IMR-90 (cell line): Measurements from ENCODE around the gene MTUS2. TPM values are rescaled to one million over a fixed set of nuclear protein-coding genes. Genes with fewer than 3 reads are reported as not detected.

Experiments
- ATAC-seq: fragments of 200-7000 bp; cut with Tn5 transposase; 2 replicates; pipeline ENCODE4 v1.9.1; 2020; ENCODE audit warnings: low read depth, mild to moderate bottlenecking, moderate library complexity
- BruUV-seq: library from RNA; stranded (reverse); fragments of 400-500 nt; replicated peaks from 2 replicates; lab custom pipeline; 2021; lab: Mats Ljungman, UMichigan
- CTCF ChIA-PET: fragments of 300-600 bp; formaldehyde crosslinking; extraction: SDS; loops from one replicate; lab custom pipeline; 2021; ENCODE audit warnings: antibody characterized with exemption; lab: Yijun Ruan, JAX
- POLR2A ChIA-PET: fragments of 300-600 bp; sonication (Branson Sonifier 250); formaldehyde crosslinking; loops from one replicate; lab custom pipeline; 2022; ENCODE audit warnings: antibody characterized with exemption; ENCODE audit not compliant: unreplicated experiment; lab: Charles Lee
- DNase-seq: peaks from one replicate; pipeline ENCODE4 v3.0.0; 2013
- H2AFZ ChIP-seq: replicated peaks from 2 replicates; pipeline ENCODE3; 2013; ENCODE audit warnings: low read length, mild to moderate bottlenecking; ENCODE audit not compliant: poor library complexity
- H2AK5ac ChIP-seq: 2 replicates; pipeline ENCODE4 v1.6.1; 2013; ENCODE audit warnings: low read depth, low read length, inconsistent platforms
- H2AK9ac ChIP-seq: replicated peaks from 2 replicates; pipeline ENCODE3; 2013; ENCODE audit warnings: mild to moderate bottlenecking, low read depth, low read length, moderate library complexity; ENCODE audit not compliant: poor library complexity
- H2BK120ac ChIP-seq: 2 replicates; pipeline ENCODE4 v1.6.1; 2013; ENCODE audit warnings: low read depth, low read length, inconsistent platforms
- H2BK15ac ChIP-seq: 3 replicates; pipeline ENCODE4 v1.6.1; 2013; ENCODE audit warnings: low read depth, low read length, inconsistent platforms
- H2BK20ac ChIP-seq: 2 replicates; pipeline ENCODE4 v1.6.1; 2013; ENCODE audit warnings: low read depth, mild to moderate bottlenecking, inconsistent platforms, low read length, moderate library complexity
- H2BK5ac ChIP-seq: 2 replicates; pipeline ENCODE4 v1.6.1; 2013; ENCODE audit warnings: mild to moderate bottlenecking, low read depth, low read length, inconsistent platforms; ENCODE audit not compliant: poor library complexity, severe bottlenecking
- H3K14ac ChIP-seq: replicated peaks from 2 replicates; pipeline ENCODE4 v1.6.1; 2013; ENCODE audit warnings: low read depth, low read length, inconsistent platforms
- H3K18ac ChIP-seq: 2 replicates; pipeline ENCODE4 v1.6.1; 2013; ENCODE audit warnings: low read depth, low read length, control low read depth
- H3K23ac ChIP-seq: 2 replicates; pipeline ENCODE4 v1.6.1; 2013; ENCODE audit warnings: low read depth, low read length, inconsistent platforms
- H3K27ac ChIP-seq: 2 replicates; pipeline ENCODE4 v1.5.1; 2013; ENCODE audit warnings: mild to moderate bottlenecking, control low read depth, low read length; ENCODE audit not compliant: insufficient read depth
- H3K27me3 ChIP-seq: 2 replicates; pipeline ENCODE4 v1.6.1; 2013; ENCODE audit warnings: low read length; ENCODE audit not compliant: control insufficient read depth, insufficient read depth
- H3K36me3 ChIP-seq: 2 replicates; pipeline ENCODE4 v1.6.1; 2013; ENCODE audit warnings: low read length, mixed read lengths; ENCODE audit not compliant: control insufficient read depth, insufficient read depth
- H3K4ac ChIP-seq: 2 replicates; pipeline ENCODE4 v1.6.1; 2013; ENCODE audit warnings: low read depth, low read length, inconsistent platforms
- H3K4me1 ChIP-seq: 2 replicates; pipeline ENCODE4 v1.6.1; 2013; ENCODE audit warnings: low read length, mixed read lengths; ENCODE audit not compliant: control insufficient read depth, insufficient read depth
- H3K4me2 ChIP-seq: 2 replicates; pipeline ENCODE4 v1.6.1; 2013; ENCODE audit warnings: low read depth, mild to moderate bottlenecking, control low read depth, low read length, moderate library complexity
- H3K4me3 ChIP-seq: 2 replicates; pipeline ENCODE4 v1.5.1; 2013; ENCODE audit warnings: low read depth, mild to moderate bottlenecking, control low read depth, low read length, moderate library complexity; ENCODE audit not compliant: insufficient read depth
- H3K56ac ChIP-seq: 2 replicates; pipeline ENCODE4 v1.6.1; 2013; ENCODE audit warnings: low read length, inconsistent platforms; ENCODE audit not compliant: insufficient read depth; ENCODE audit errors: extremely low read depth
- H3K79me1 ChIP-seq, 2 experiments: 2 replicates each; pipeline ENCODE4 v1.6.1; 2013; ENCODE audit warnings: low read length in 2 of 2, inconsistent platforms in 1 of 2, low read depth in 1 of 2
- H3K9ac ChIP-seq: 2 replicates; pipeline ENCODE4 v1.6.1; 2013; ENCODE audit warnings: low read depth, low read length, control low read depth
- H3K9me1 ChIP-seq: 2 replicates; pipeline ENCODE4 v1.6.1; 2013; ENCODE audit warnings: low read length, inconsistent platforms; ENCODE audit not compliant: insufficient read depth
- H3K9me3 ChIP-seq: 2 replicates; pipeline ENCODE4 v1.6.1; 2013; ENCODE audit warnings: low read length; ENCODE audit not compliant: control insufficient read depth, insufficient read depth
- H4K20me1 ChIP-seq: 2 replicates; pipeline ENCODE4 v1.6.1; 2013; ENCODE audit warnings: low read length, inconsistent platforms; ENCODE audit not compliant: insufficient read depth
- H4K5ac ChIP-seq: 2 replicates; pipeline ENCODE4 v1.6.1; 2013; ENCODE audit warnings: mild to moderate bottlenecking, low read depth, low read length, control low read depth
- H4K8ac ChIP-seq, 2 experiments: 2 replicates each; pipeline ENCODE4 v1.6.1; 2013; ENCODE audit warnings: low read depth in 2 of 2, low read length in 2 of 2, control low read depth in 1 of 2, inconsistent platforms in 1 of 2
- H4K91ac ChIP-seq: 2 replicates; pipeline ENCODE4 v1.6.1; 2013; ENCODE audit warnings: low read depth, low read length, inconsistent platforms; ENCODE audit not compliant: insufficient read depth
- MAFK ChIP-seq: IDR thresholded peaks from 2 replicates; pipeline ENCODE4 v1.6.1; 2012; ENCODE audit warnings: low read depth, low read length, improper control_type of control experiment
- MXI1 ChIP-seq: IDR thresholded peaks from 2 replicates; pipeline ENCODE4 v1.6.1; 2012; ENCODE audit warnings: low read depth, mild to moderate bottlenecking, low read length, moderate library complexity, borderline replicate concordance
- POLR2A ChIP-seq: IDR thresholded peaks from 2 replicates; pipeline ENCODE4 v1.6.1; 2012; ENCODE audit warnings: mild to moderate bottlenecking, low read depth, low read length
- RAD21 ChIP-seq: IDR thresholded peaks from 2 replicates; pipeline ENCODE4 v1.6.1; 2012; ENCODE audit warnings: low read length, improper control_type of control experiment
- WGBS, 2 experiments: methylation state at CpG; one replicate each; pipeline versions ENCODE4 v1.1.5 to v1.1.7; 2013; ENCODE audit warnings: missing lambda C conversion rate in 2 of 2; ENCODE audit not compliant: insufficient read length in 1 of 2; ENCODE audit errors: extremely low coverage in 2 of 2; 5-methylcytosine and 5-hydroxymethylcytosine counted together
- dilution Hi-C: fragments of 300-500 bp; cut with HindIII; formaldehyde crosslinking; loops from one replicate; pipeline ENCODE4 v1.14.3; 2018; ENCODE audit warnings: low sequenced_read_pairs; ENCODE audit not compliant: unreplicated experiment
- in situ Hi-C: fragments of 300-500 bp; cut with MboI; formaldehyde crosslinking; loops from 3 replicates; pipeline ENCODE4 v1.14.3; 2019; ENCODE audit warnings: low sequenced_read_pairs, inconsistent platforms, mixed read lengths
- intact Hi-C: fragments of 100-400 bp; cut with micrococcal nuclease; formaldehyde crosslinking; loops from 2 replicates; pipeline ENCODE4 v1.10.0; 2022
- polyA plus RNA-seq, 3 experiments: library from polyadenylated mRNA; depleted of rRNA; stranded (reverse); fragments of >200 nt; gene quantifications; 2 replicates each; pipeline ENCODE4 v1.2.3, GENCODE V29; 2012; ENCODE audit warnings: low replicate concordance in 1 of 3
- total RNA-seq: library from RNA; depleted of rRNA; stranded (reverse); fragments of >200 nt; gene quantifications from 2 replicates; pipeline ENCODE4 v1.2.3, GENCODE V29; 2012

The MTUS2 gene
- total and polyA plus RNA-seq, 2 of the 4 experiments (the other 2 are of a cell fraction) = under 0.01 to 0.02 TPM

- no peak overlapping the region for H4K5ac ChIP-seq
- no peak overlapping the region for H2BK120ac ChIP-seq
- no peak overlapping the region for H2AK9ac ChIP-seq
- BruUV-seq = no TSS peak
- CTCF ChIA-PET = no interaction called here
- POLR2A ChIA-PET = no interaction called here
- no peak overlapping the region for H3K18ac ChIP-seq
- no peak overlapping the region for H3K4ac ChIP-seq
- H3K27me3 ChIP-seq = no peaks in the 10 kb centered on the region
- no peak overlapping the region for H2AFZ ChIP-seq
- no peak overlapping the region for H4K91ac ChIP-seq
- H2BK15ac ChIP-seq = no peak overlapping the region
- H4K20me1 ChIP-seq = no peaks in the 10 kb centered on the region
- H2BK20ac ChIP-seq = no peak overlapping the region
- no peak overlapping the region for H3K23ac ChIP-seq
- H3K4me3 ChIP-seq = no peak overlapping the region
- TF ChIP-seq POLR2A = no peak
- no peak for TF ChIP-seq MXI1
- TF ChIP-seq MAFK = no peak
- TF ChIP-seq RAD21 = no peak
- H3K4me2 ChIP-seq = no peak overlapping the region
- WGBS, 2 experiments = 41% methylated on average over 2 of the region's 9 CpGs; no CpG with 5 or more reads in 1 of the 2 experiments
- dilution Hi-C loops = no loop called here
- H3K36me3 ChIP-seq = no peaks in the 10 kb centered on the region
- no peak overlapping the region for H3K27ac ChIP-seq
- H2AK5ac ChIP-seq = no peak overlapping the region
- intact Hi-C loops = no loop called here
- H3K4me1 ChIP-seq = no peaks in the 10 kb centered on the region
- no peak overlapping the region for H3K9ac ChIP-seq
- H2BK5ac ChIP-seq = no peak overlapping the region
- no peak overlapping the region for H3K56ac ChIP-seq
- peaks cover 5% of the 10 kb centered on the region; the same call in 1 of the 2 replicates for H3K9me3 ChIP-seq
- H3K79me1 ChIP-seq = no peaks in the 10 kb centered on the region
- H3K14ac ChIP-seq = no peak overlapping the region
- ATAC-seq = no peak
- in situ Hi-C loops = no loop called here
- H3K9me1 ChIP-seq = no peaks in the 10 kb centered on the region
- no peak overlapping the region for H4K8ac ChIP-seq
- no peak for DNase-seq
Observed at GRCh38 chr13:29319451-29319850, 499.3 kb downstream of the MTUS2 start.
